Neuronal stem cell (in vitro differentiated cells): ENCODE results near the gene MYO10.

Experiments
- DNase-seq: peaks from one replicate; pipeline ENCODE4 v3.0.0-alpha.2; 2013; ENCODE audit warnings: low spot score
- H2AFZ ChIP-seq: one replicate; pipeline ENCODE4 v1.6.1; 2013; ENCODE audit warnings: mild to moderate bottlenecking, low read length, inconsistent platforms
- H2AK5ac ChIP-seq: 2 replicates; pipeline ENCODE4 v1.6.1; 2013; ENCODE audit warnings: low read depth, mild to moderate bottlenecking, inconsistent platforms, low read length, moderate library complexity, mixed read lengths
- H2BK120ac ChIP-seq: 2 replicates; pipeline ENCODE4 v1.6.1; 2013; ENCODE audit warnings: low read depth, mild to moderate bottlenecking, inconsistent platforms, low read length, moderate library complexity, mixed read lengths
- H2BK12ac ChIP-seq: one replicate; pipeline ENCODE4 v1.6.1; 2013; ENCODE audit warnings: low read length, inconsistent platforms
- H2BK15ac ChIP-seq: 2 replicates; pipeline ENCODE4 v1.6.1; 2013; ENCODE audit warnings: mild to moderate bottlenecking, low read length, inconsistent platforms, mixed read lengths
- H2BK5ac ChIP-seq: one replicate; pipeline ENCODE4 v1.6.1; 2013; ENCODE audit warnings: inconsistent platforms, mild to moderate bottlenecking, low read length, moderate library complexity
- H3K14ac ChIP-seq: one replicate; pipeline ENCODE4 v1.6.1; 2013; ENCODE audit warnings: low read length, inconsistent platforms
- H3K18ac ChIP-seq: 2 replicates; pipeline ENCODE4 v1.6.1; 2013; ENCODE audit warnings: low read length, inconsistent platforms
- H3K23ac ChIP-seq: 2 replicates; pipeline ENCODE4 v1.6.1; 2013; ENCODE audit warnings: low read depth, mild to moderate bottlenecking, mixed read lengths, low read length, inconsistent platforms; ENCODE audit not compliant: poor library complexity
- H3K27ac ChIP-seq: replicated peaks from 3 replicates; pipeline ENCODE4 v1.5.1; 2013; ENCODE audit warnings: low read length, inconsistent platforms
- H3K27me3 ChIP-seq, 3 experiments: 2 replicates each; pipeline ENCODE4 v1.6.1; 2013; ENCODE audit warnings: low read length in 3 of 3, mild to moderate bottlenecking in 2 of 3, inconsistent platforms in 1 of 3, low read depth in 1 of 3, mixed read lengths in 1 of 3, moderate library complexity in 1 of 3; ENCODE audit not compliant: control insufficient read depth in 3 of 3, insufficient read depth in 3 of 3
- H3K36me3 ChIP-seq, 2 donors: replicated peaks in 1 of 2; 2 replicates each; pipeline ENCODE4 v1.6.1; 2013; ENCODE audit warnings: low read length in 2 of 2; ENCODE audit not compliant: control insufficient read depth in 2 of 2, insufficient read depth in 2 of 2
- H3K4ac ChIP-seq: 2 replicates; pipeline ENCODE4 v1.6.1; 2013; ENCODE audit warnings: inconsistent platforms, mild to moderate bottlenecking, low read length, moderate library complexity
- H3K4me1 ChIP-seq, 2 donors: 1 replicate in 1 of 2; 2 replicates in 1 of 2; pipeline ENCODE4 v1.6.1; 2013; ENCODE audit warnings: low read length in 2 of 2, low read depth in 1 of 2; ENCODE audit not compliant: control insufficient read depth in 2 of 2, insufficient read depth in 1 of 2
- H3K4me2 ChIP-seq: one replicate; pipeline ENCODE4 v1.6.1; 2013; ENCODE audit warnings: mild to moderate bottlenecking, low read length, inconsistent platforms; ENCODE audit not compliant: insufficient read depth, poor library complexity, severe bottlenecking
- H3K4me3 ChIP-seq, 2 donors: 2 replicates each; pipeline ENCODE4 v1.5.1; 2013; ENCODE audit warnings: low read length in 2 of 2, mild to moderate bottlenecking in 2 of 2, inconsistent platforms in 1 of 2, moderate library complexity in 1 of 2
- H3K79me1 ChIP-seq: one replicate; pipeline ENCODE4 v1.6.1; 2013; ENCODE audit warnings: low read depth, mild to moderate bottlenecking, inconsistent platforms, low read length, moderate library complexity
- H3K9ac ChIP-seq: one replicate; pipeline ENCODE4 v1.6.1; 2013; ENCODE audit warnings: mild to moderate bottlenecking, low read depth, low read length, inconsistent platforms; ENCODE audit not compliant: poor library complexity
- H3K9me3 ChIP-seq, 2 donors: replicated peaks in 1 of 2; 2 replicates each; pipeline versions ENCODE3 to v1.6.1; 2013; ENCODE audit warnings: low read length in 2 of 2, mild to moderate bottlenecking in 2 of 2, inconsistent platforms in 1 of 2, low read depth in 1 of 2, mixed read lengths in 1 of 2, moderate library complexity in 1 of 2; ENCODE audit not compliant: control insufficient read depth in 2 of 2, insufficient read depth in 1 of 2
- H4K8ac ChIP-seq: one replicate; pipeline ENCODE4 v1.6.1; 2013; ENCODE audit warnings: low read depth, mild to moderate bottlenecking, inconsistent platforms, low read length, moderate library complexity
- H4K91ac ChIP-seq: one replicate; pipeline ENCODE4 v1.6.1; 2013; ENCODE audit warnings: low read length, low read depth, mild to moderate bottlenecking, inconsistent platforms; ENCODE audit not compliant: poor library complexity
- WGBS, 2 donors: extraction: QIAGEN DNeasy Blood & Tissue Kit; methylation state at CpG; one replicate each; pipeline ENCODE4 v1.1.7; 2013; ENCODE audit warnings: missing lambda C conversion rate in 2 of 2, mixed read lengths in 1 of 2; ENCODE audit not compliant: insufficient read length in 2 of 2, insufficient replicate concordance in 1 of 2; ENCODE audit errors: extremely low coverage in 2 of 2; 5-methylcytosine and 5-hydroxymethylcytosine counted together

The MYO10 gene

DNA sequence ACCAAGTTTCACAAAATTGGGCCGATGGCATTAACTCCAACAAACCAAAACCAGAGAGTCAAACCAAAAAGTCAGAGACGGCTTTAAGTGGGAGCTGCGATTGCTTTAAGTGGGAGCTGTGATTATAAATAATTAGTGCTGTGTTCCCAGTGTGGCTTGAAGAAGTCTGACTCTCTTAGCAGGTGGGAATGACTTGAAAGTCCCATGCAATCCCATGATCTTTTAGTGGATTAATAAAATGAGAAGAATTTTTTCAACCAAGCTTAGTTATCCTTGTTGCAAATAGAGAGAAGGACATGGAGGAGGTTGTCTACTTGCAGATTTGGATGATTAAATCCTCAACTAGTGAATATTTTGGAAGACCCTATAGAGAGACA, 68.5 kb downstream of the MYO10 start:
- peaks cover 0 to 8% of the 10 kb centered on the region in 2 donors for H3K9me3 ChIP-seq
- H3K14ac ChIP-seq: no peak overlapping the region
- no peak overlapping the region for H2BK12ac ChIP-seq
- H3K36me3 ChIP-seq: no peaks in the 10 kb centered on the region
- no peak overlapping the region for H2AK5ac ChIP-seq
- no peaks in the 10 kb centered on the region for H3K27me3 ChIP-seq
- H4K91ac ChIP-seq: no peak overlapping the region
- H3K23ac ChIP-seq: no peak overlapping the region
- peak overlapping the region; percentile 81 for H3K27ac ChIP-seq
- no peak overlapping the region for H3K9ac ChIP-seq
- H2BK120ac ChIP-seq: no peak overlapping the region
- no peak overlapping the region for H2AFZ ChIP-seq
- no peak overlapping the region for H3K18ac ChIP-seq
- no CpG with 5 or more reads among the region's 3 CpGs for WGBS, 2 donors
- H4K8ac ChIP-seq: no peak overlapping the region
- H2BK5ac ChIP-seq: no peak overlapping the region
- H3K79me1 ChIP-seq: no peaks in the 10 kb centered on the region
- no peak overlapping the region for H3K4ac ChIP-seq
- no peak for DNase-seq
- H3K4me3 ChIP-seq: no peak overlapping the region
- H3K4me1 ChIP-seq: peaks cover 19 to 24% of the 10 kb centered on the region in 2 donors
- H2BK15ac ChIP-seq: no peak overlapping the region
- no peak overlapping the region for H3K4me2 ChIP-seq

DNA sequence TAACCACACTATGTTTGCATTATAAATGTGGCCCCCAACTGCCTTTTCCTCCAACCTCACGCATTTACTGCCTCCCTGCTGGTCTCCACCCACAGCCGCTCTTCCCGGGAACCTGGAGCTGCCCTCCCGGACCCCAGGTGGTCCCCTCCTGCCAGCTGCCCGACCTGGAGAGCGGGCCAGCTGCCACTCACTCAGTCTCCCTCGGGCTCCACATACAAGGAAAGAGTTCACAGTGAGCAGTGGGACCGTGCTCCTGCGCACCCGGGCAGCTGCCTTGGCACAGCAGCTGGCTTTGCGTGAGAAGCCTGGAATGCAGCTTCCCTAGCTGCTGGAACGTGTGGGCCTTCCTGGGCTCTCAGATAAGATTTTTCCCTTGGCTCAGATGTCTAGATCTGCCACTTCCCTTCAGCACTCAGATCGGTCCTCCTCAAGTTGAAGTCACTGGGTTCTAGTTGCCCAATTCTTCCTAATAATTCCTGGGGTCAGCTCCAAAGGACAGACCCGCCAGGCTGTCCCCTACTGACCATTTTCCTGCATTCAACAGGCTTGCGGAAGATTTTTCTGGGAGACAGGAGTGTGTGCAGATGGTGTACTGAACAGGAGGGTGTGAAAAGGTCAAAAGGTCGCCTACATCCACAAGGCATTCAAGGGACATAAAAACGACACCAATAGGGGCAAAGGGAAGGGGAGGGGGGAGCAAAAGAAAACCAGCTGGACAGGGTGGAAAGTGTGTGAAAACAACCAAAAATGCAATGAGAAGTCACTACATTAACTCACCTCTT, 69.1 kb downstream of the MYO10 start:
- Histone ChIP-seq H3K36me3 (no peaks in the 10 kb centered on the region), H3K23ac (peak overlapping the region; percentile 29), H4K91ac (peak overlapping the region; percentile 73), H3K27ac (peak overlapping the region; percentile 81), H3K4me1 (peaks cover 20 to 27% of the 10 kb centered on the region in 2 donors), H2BK15ac (peak overlapping the region; percentile 91), H2AK5ac (peak overlapping the region; percentile 98), H3K4me2 (peak overlapping the region; percentile 43), H2BK12ac (peak overlapping the region; percentile 87), H3K9me3 (peaks cover 0 to 3% of the 10 kb centered on the region in 2 donors), H3K27me3 (no peaks in the 10 kb centered on the region), H4K8ac (no peak overlapping the region), H3K18ac (peak overlapping the region; percentile 98), H3K4me3 (no peak overlapping the region), H3K9ac (peak overlapping the region; percentile 73), H3K79me1 (no peaks in the 10 kb centered on the region), H2AFZ (no peak overlapping the region), H3K14ac (no peak overlapping the region), H2BK120ac (no peak overlapping the region), H3K4ac (peak overlapping the region; percentile 8), H2BK5ac (peak overlapping the region; percentile 78)
- DNase-seq: peak; percentile 64
- WGBS, 2 donors: no CpG with 5 or more reads among the region's 17 CpGs

DNA sequence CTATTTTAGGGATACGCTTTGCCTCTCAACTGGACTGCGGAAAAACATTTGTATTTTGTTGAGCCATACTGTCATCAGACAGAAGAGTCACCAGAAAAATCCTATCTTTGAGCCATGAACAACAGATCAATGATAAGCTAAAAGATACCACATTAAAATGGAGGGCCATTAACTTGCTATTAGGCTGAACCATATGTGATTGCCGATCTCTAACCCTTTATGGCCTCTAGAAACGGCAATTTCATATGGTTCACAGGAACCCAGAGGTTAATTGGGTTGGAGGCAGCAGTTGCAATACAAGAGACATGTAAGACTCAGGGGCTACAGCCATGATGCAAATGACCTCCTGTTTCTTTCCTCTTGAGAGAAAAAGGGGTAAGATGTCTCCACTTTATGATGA, 69.8 kb downstream of the MYO10 start:
- no peak overlapping the region for H3K4me2 ChIP-seq
- H2BK5ac ChIP-seq: no peak overlapping the region
- no peak overlapping the region for H2AK5ac ChIP-seq
- no peak overlapping the region for H2AFZ ChIP-seq
- H3K18ac ChIP-seq: no peak overlapping the region
- no peaks in the 10 kb centered on the region for H3K9me3 ChIP-seq
- no peak overlapping the region for H3K14ac ChIP-seq
- no peak overlapping the region for H2BK15ac ChIP-seq
- H4K91ac ChIP-seq: no peak overlapping the region
- no peaks in the 10 kb centered on the region for H3K79me1 ChIP-seq
- no peaks in the 10 kb centered on the region for H3K27me3 ChIP-seq
- no peak overlapping the region for H3K9ac ChIP-seq
- DNase-seq: no peak
- H3K4me1 ChIP-seq: peaks cover 20 to 27% of the 10 kb centered on the region in 2 donors
- no peak overlapping the region for H3K23ac ChIP-seq
- no peak overlapping the region for H4K8ac ChIP-seq
- no CpG with 5 or more reads among the region's 4 CpGs for WGBS, 2 donors
- H3K27ac ChIP-seq: no peak overlapping the region
- no peak overlapping the region for H2BK12ac ChIP-seq
- no peak overlapping the region for H2BK120ac ChIP-seq
- no peak overlapping the region for H3K4ac ChIP-seq
- H3K36me3 ChIP-seq: no peaks in the 10 kb centered on the region
- no peak overlapping the region for H3K4me3 ChIP-seq

DNA sequence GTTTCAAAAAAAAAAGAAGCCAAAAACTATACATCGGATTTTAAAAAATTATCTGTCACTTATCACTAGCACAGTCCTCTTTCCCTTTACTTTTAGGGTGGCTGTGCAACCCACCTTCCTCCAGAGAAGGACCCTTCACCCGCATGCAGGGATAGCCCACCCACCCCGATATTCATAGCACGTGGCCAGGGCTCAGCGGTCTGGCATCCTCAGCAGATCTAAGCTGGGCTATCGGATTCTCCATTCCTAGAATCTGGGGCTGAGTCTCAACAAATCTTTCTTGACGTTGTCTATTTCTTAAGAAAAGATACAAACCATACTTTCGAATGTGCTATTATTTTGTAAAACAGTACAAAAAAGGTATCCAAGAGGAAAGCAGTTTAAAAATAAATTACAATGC, 70.9 kb downstream of the MYO10 start:
- no CpG with 5 or more reads among the region's 8 CpGs for WGBS, 2 donors
- Histone ChIP-seq H4K91ac (no peak overlapping the region), H3K14ac (no peak overlapping the region), H3K23ac (no peak overlapping the region), H4K8ac (no peak overlapping the region), H3K18ac (peak overlapping the region; percentile 71), H3K4ac (no peak overlapping the region), H3K79me1 (no peaks in the 10 kb centered on the region), H2BK12ac (no peak overlapping the region), H2BK5ac (no peak overlapping the region), H2BK15ac (no peak overlapping the region), H2AK5ac (no peak overlapping the region), H3K4me3 (no peak overlapping the region), H3K27ac (no peak overlapping the region), H2BK120ac (no peak overlapping the region), H3K9ac (no peak overlapping the region), H2AFZ (no peak overlapping the region), H3K4me1 (peaks cover 20 to 27% of the 10 kb centered on the region in 2 donors), H3K9me3 (no peaks in the 10 kb centered on the region), H3K27me3 (no peaks in the 10 kb centered on the region), H3K36me3 (no peaks in the 10 kb centered on the region), H3K4me2 (no peak overlapping the region)
- DNase-seq: no peak
